ENCODE measurements around the gene XYLB. TPM values are rescaled to one million over a fixed set of nuclear protein-coding genes. Genes with fewer than 3 reads are reported as not detected.

Gene XYLB
- total and polyA plus RNA-seq, 8 donors = 1.6 to 6.9 (median 4.5) TPM

DNA sequence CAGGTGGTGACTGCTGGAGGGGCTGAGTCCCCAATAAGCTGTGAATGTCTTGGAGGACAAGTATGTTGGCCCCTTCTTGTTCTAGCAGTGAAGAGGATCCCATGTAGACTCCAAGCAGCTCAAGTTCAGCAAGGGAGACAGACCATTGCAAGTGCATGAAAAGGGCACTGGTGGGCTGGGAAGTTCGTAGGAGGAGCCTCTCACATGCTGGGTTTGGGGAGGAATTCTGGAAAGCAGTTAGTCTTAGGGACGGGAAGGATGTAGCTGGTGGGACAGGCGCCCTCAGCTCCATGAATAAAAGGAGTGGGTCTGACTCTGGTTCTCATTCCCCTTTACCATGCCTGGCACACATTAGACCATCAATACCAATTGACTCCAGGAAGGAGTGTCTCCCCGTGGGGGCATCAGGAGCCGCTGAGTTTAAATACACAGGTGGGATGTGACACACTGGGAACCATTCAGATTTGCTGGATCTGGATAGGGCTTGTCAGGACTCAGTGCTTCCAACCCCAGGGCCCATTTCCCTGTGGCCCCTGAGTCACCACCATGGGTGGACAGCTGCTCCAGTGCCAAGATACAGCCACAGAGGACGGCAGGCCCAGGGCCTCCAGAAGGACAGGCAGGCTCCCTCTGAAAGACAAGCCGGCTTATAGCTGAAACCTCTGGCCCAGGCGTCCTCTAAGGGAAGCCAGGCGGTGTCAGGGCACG is 552 bp upstream of the XYLB start:
- Histone ChIP-seq H3K36me3 (no peaks in the 10 kb centered on the region), H3K4me3 (peak overlapping the region in 2 of 4 donors; percentile 77 to 88), H3K27me3 (no peaks in the 10 kb centered on the region), H3K9me3 (no peaks in the 10 kb centered on the region), H3K4me1 (peaks cover 0 to 3% (median 0%) of the 10 kb centered on the region in 3 donors), H3K27ac (peak overlapping the region in 2 of 4 donors; percentile 48 to 54)
- no peak for FAIRE-seq
- 42 to 43% methylated on average over 10 of the region's 10 CpGs for WGBS, 2 donors
- ATAC-seq = peak; percentile 31 to 57 (median 42)
- no peak for TF ChIP-seq CTCF (IDR thresholded peaks at IDR 0.05)
- intact Hi-C loops (cut with DNase I) = loop anchor here in 1 of 3 donors (5.0 kb wide), 1 partner anchor 131 kb away; no protein-coding TSS in a partner anchor
- DNase-seq = no peak

GRCh38 chr3:38347421-38348200 is 1.0 kb downstream of the XYLB start:
- no peak for FAIRE-seq
- ATAC-seq = peak; percentile 10 to 24 (median 16)
- H3K27me3 ChIP-seq = no peaks in the 10 kb centered on the region
- peak overlapping the region; percentile 56 to 88 (median 82) for H3K4me3 ChIP-seq
- TF ChIP-seq CTCF (IDR thresholded peaks at IDR 0.05) = no peak
- 47 to 51% methylated on average over 19 of the region's 19 CpGs for WGBS, 2 donors
- peaks cover 0 to 3% (median 0%) of the 10 kb centered on the region in 3 donors for H3K4me1 ChIP-seq
- intact Hi-C loops (cut with DNase I) = loop anchor here in 1 of 3 donors (5.0 kb wide), 1 partner anchor 130 kb away; no protein-coding TSS in a partner anchor
- H3K27ac ChIP-seq = peak overlapping the region in 1 of 4 donors; percentile 54
- peak in 2 of 6 donors; percentile 13 to 18 for DNase-seq
- no peaks in the 10 kb centered on the region for H3K9me3 ChIP-seq
- H3K36me3 ChIP-seq = no peaks in the 10 kb centered on the region

DNA sequence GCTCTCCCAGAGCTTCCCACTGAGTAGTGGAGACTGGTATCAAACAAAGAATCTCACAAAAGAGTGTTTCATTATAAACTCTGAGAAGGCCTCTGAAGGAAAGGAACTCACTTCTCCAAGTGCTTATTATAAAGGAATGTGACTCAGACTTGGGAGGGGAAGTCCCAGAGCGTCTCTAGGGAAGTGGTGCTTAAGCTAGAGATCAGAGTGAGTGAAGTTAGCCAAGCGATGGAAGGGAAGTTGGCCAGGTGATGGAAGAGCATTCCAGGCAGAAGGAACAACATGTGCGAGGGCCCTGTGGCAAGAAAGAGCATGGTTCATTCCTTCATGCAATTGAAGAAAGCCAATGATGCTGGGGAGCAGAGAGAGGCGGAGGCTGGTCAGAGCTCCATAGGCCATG is 2.3 kb downstream of the XYLB start:
- no peak for FAIRE-seq
- Histone ChIP-seq H3K27ac (no peak overlapping the region), H3K9me3 (no peaks in the 10 kb centered on the region), H3K4me3 (no peak overlapping the region), H3K36me3 (no peaks in the 10 kb centered on the region), H3K27me3 (no peaks in the 10 kb centered on the region), H3K4me1 (peaks cover 0 to 3% (median 0%) of the 10 kb centered on the region in 3 donors)
- WGBS, 2 donors = 91 to 94% methylated on average over 4 of the region's 4 CpGs
- DNase-seq = no peak
- ATAC-seq = no peak
- no peak for TF ChIP-seq CTCF (IDR thresholded peaks at IDR 0.05)
- intact Hi-C loops (cut with DNase I) = loop anchor here in 1 of 3 donors (5.0 kb wide), 1 partner anchor 128 kb away; no protein-coding TSS in a partner anchor

GRCh38 chr3:38349684-38350359 is 3.2 kb downstream of the XYLB start:
- no peaks in the 10 kb centered on the region for H3K9me3 ChIP-seq
- no peak for ATAC-seq
- H3K4me1 ChIP-seq = peaks cover 0 to 3% (median 0%) of the 10 kb centered on the region in 3 donors
- TF ChIP-seq CTCF (IDR thresholded peaks at IDR 0.05) = no peak
- no peak overlapping the region for H3K27ac ChIP-seq
- DNase-seq = no peak
- H3K36me3 ChIP-seq = no peaks in the 10 kb centered on the region
- intact Hi-C loops (cut with DNase I) = loop anchor here in 1 of 3 donors (5.0 kb wide), 1 partner anchor 127 kb away; no protein-coding TSS in a partner anchor
- no peak for FAIRE-seq
- no peaks in the 10 kb centered on the region for H3K27me3 ChIP-seq
- no peak overlapping the region for H3K4me3 ChIP-seq
- WGBS, 2 donors = 78 to 84% methylated on average over 8 of the region's 8 CpGs

Measured in pancreas (tissue), 10 donors.